PC-3 (cell line): ENCODE measurements around the gene SFXN3. TPM values are rescaled to one million over a fixed set of nuclear protein-coding genes. Genes with fewer than 3 reads are reported as not detected.

Experiments
- ATAC-seq: fragments of 200-7000 bp; cut with Tn5 transposase; 2 replicates; pipeline ENCODE4 v1.9.1; 2020; ENCODE audit warnings: mild to moderate bottlenecking, moderate library complexity
- BruUV-seq: library from RNA; stranded (reverse); fragments of 400-500 nt; replicated peaks from 2 replicates; lab custom pipeline; 2021; lab: Mats Ljungman, UMichigan
- CTCF ChIA-PET: fragments of 300-600 bp; sonication (Branson Sonifier 250); formaldehyde crosslinking; loops from one replicate; lab custom pipeline; 2022; ENCODE audit warnings: antibody characterized with exemption; lab: Charles Lee
- POLR2A ChIA-PET: fragments of 300-600 bp; sonication (Branson Sonifier 250); formaldehyde crosslinking; loops from one replicate; lab custom pipeline; 2022; ENCODE audit warnings: antibody characterized with exemption; ENCODE audit not compliant: unreplicated experiment; lab: Charles Lee
- DNase-seq: peaks from one replicate; pipeline ENCODE4 v3.0.0-alpha.2; 2015
- H2AFZ ChIP-seq: fragments of 300-600 bp; sonication (generic); 2 replicates; pipeline ENCODE4 v1.6.0; 2016; ENCODE audit warnings: antibody characterized with exemption, low read length
- H3F3A ChIP-seq: fragments of 300-600 bp; sonication (generic); one replicate; pipeline ENCODE4 v1.6.0; 2017; ENCODE audit warnings: antibody characterized with exemption, low read length, control low read depth, mild to moderate bottlenecking; ENCODE audit not compliant: unreplicated experiment
- H3K27ac ChIP-seq: fragments of 300-600 bp; sonication (generic); 2 replicates; pipeline ENCODE4 v1.5.1; 2016; ENCODE audit warnings: mild to moderate bottlenecking, low read length
- H3K27me3 ChIP-seq: fragments of 300-600 bp; sonication (generic); 2 replicates; pipeline ENCODE4 v1.6.1; 2016; ENCODE audit warnings: low read length, mixed read lengths
- H3K36me3 ChIP-seq: fragments of 300-600 bp; sonication (generic); 2 replicates; pipeline ENCODE4 v1.6.1; 2016; ENCODE audit warnings: low read depth, mixed run types, low read length, mixed read lengths
- H3K4me1 ChIP-seq: fragments of 300-600 bp; sonication (generic); 2 replicates; pipeline ENCODE4 v1.5.1; 2016; ENCODE audit warnings: low read length; ENCODE audit not compliant: insufficient read depth
- H3K4me2 ChIP-seq: fragments of 300-600 bp; sonication (generic); 2 replicates; pipeline ENCODE4 v1.6.0; 2016; ENCODE audit warnings: low read length
- H3K4me3 ChIP-seq: fragments of 300-600 bp; sonication (generic); 2 replicates; pipeline ENCODE4 v1.5.1; 2016; ENCODE audit warnings: mild to moderate bottlenecking, low read length, mixed read lengths
- H3K79me2 ChIP-seq: fragments of 300-600 bp; sonication (generic); 2 replicates; pipeline ENCODE4 v1.6.1; 2017; ENCODE audit warnings: low read length, mixed read lengths
- H3K9ac ChIP-seq: fragments of 300-600 bp; sonication (generic); 2 replicates; pipeline ENCODE4 v1.6.0; 2016; ENCODE audit warnings: mild to moderate bottlenecking, low read length
- H3K9me2 ChIP-seq: fragments of 300-600 bp; sonication (generic); replicated peaks from 2 replicates; pipeline ENCODE4 v1.6.1; 2016; ENCODE audit warnings: mixed run types, low read length, mixed read lengths
- H3K9me3 ChIP-seq: fragments of 300-600 bp; sonication (generic); 2 replicates; pipeline ENCODE4 v1.6.1; 2016; ENCODE audit warnings: low read length, mixed read lengths
- H4K20me1 ChIP-seq: fragments of 300-600 bp; sonication (generic); 2 replicates; pipeline ENCODE4 v1.6.1; 2016; ENCODE audit warnings: low read length, mixed read lengths
- CTCF ChIP-seq: fragments of 300-600 bp; sonication (generic); conservative IDR thresholded peaks from 2 replicates; pipeline ENCODE4 v1.5.1; 2017; ENCODE audit warnings: antibody characterized with exemption, low read depth, mild to moderate bottlenecking, low read length
- EZH2 ChIP-seq: fragments of 300-600 bp; sonication (generic); IDR thresholded peaks from one replicate; pipeline ENCODE4 v1.6.1; 2017; ENCODE audit warnings: antibody characterized with exemption, mild to moderate bottlenecking, low read length; ENCODE audit not compliant: unreplicated experiment
- EZH2phosphoT487 ChIP-seq: fragments of 300-600 bp; sonication (generic); IDR thresholded peaks from 2 replicates; pipeline ENCODE4 v1.6.1; 2018; ENCODE audit warnings: mild to moderate bottlenecking, antibody characterized with exemption, low read length, borderline replicate concordance
- intact Hi-C: fragments of 100-400 bp; cut with micrococcal nuclease; formaldehyde crosslinking; loops from 2 replicates; pipeline ENCODE4 v1.9.0; 2023
- total RNA-seq: library from RNA; depleted of rRNA; stranded (reverse); fragments of >200 nt; gene quantifications from 2 replicates; pipeline ENCODE4 v1.2.3, GENCODE V29; 2014

SFXN3 gene
- total RNA-seq, 1 experiment from 2014 or later: 46.7 TPM

GRCh38 chr10:101072923-101073322 lies 41.9 kb downstream of the SFXN3 start:
- no peaks in the 10 kb centered on the region for H3K79me2 ChIP-seq
- intact Hi-C loops: no loop called here
- no peaks in the 10 kb centered on the region for H3F3A ChIP-seq
- no peak overlapping the region for H2AFZ ChIP-seq
- H3K9me3 ChIP-seq: no peaks in the 10 kb centered on the region
- H3K27me3 ChIP-seq: no peaks in the 10 kb centered on the region
- H3K27ac ChIP-seq: no peak overlapping the region
- no peak overlapping the region for H3K4me2 ChIP-seq
- BruUV-seq: no TSS peak
- peaks cover 3% of the 10 kb centered on the region; the same call in 1 of the 2 replicates for H3K4me1 ChIP-seq
- DNase-seq (no peak), ATAC-seq (peak; percentile 45; the same call in 1 of the 2 replicates)
- no peaks in the 10 kb centered on the region for H3K36me3 ChIP-seq
- ChIA-PET CTCF (no interaction called here), POLR2A (no interaction called here)
- H3K4me3 ChIP-seq: no peak overlapping the region
- H4K20me1 ChIP-seq: no peaks in the 10 kb centered on the region
- no peak for TF ChIP-seq EZH2phosphoT487
- TF ChIP-seq CTCF: no peak
- TF ChIP-seq EZH2: no peak
- no peak overlapping the region for H3K9ac ChIP-seq
- no peaks in the 10 kb centered on the region for H3K9me2 ChIP-seq

GRCh38 chr10:101073631-101074030 lies 42.6 kb downstream of the SFXN3 start:
- H3K9me2 ChIP-seq: no peaks in the 10 kb centered on the region
- H3F3A ChIP-seq: no peaks in the 10 kb centered on the region
- ChIA-PET CTCF (interaction anchor here (0.6 kb wide), 1 partner anchor 68 kb away, joined by 5 read pairs; no protein-coding TSS in a partner anchor), POLR2A (no interaction called here)
- no peak overlapping the region for H2AFZ ChIP-seq
- no peak for TF ChIP-seq EZH2phosphoT487
- TF ChIP-seq CTCF: no peak
- no peak for TF ChIP-seq EZH2
- H4K20me1 ChIP-seq: no peaks in the 10 kb centered on the region
- H3K27ac ChIP-seq: no peak overlapping the region
- intact Hi-C loops: no loop called here
- no peak for ATAC-seq
- no peak overlapping the region for H3K4me3 ChIP-seq
- H3K36me3 ChIP-seq: no peaks in the 10 kb centered on the region
- DNase-seq: no peak
- H3K79me2 ChIP-seq: no peaks in the 10 kb centered on the region
- peaks cover 3% of the 10 kb centered on the region; the same call in 1 of the 2 replicates for H3K4me1 ChIP-seq
- H3K27me3 ChIP-seq: no peaks in the 10 kb centered on the region
- no peaks in the 10 kb centered on the region for H3K9me3 ChIP-seq
- H3K9ac ChIP-seq: no peak overlapping the region
- BruUV-seq: no TSS peak
- H3K4me2 ChIP-seq: no peak overlapping the region

GRCh38 chr10:101075775-101076174 lies 44.7 kb downstream of the SFXN3 start:
- no peaks in the 10 kb centered on the region for H3K79me2 ChIP-seq
- CTCF ChIA-PET: no interaction called here
- no TSS peak for BruUV-seq

More at GRCh38 chr10:101075775-101076174, 44.7 kb downstream of the SFXN3 start:
- no peak overlapping the region for H3K4me3 ChIP-seq
- no peak overlapping the region for H2AFZ ChIP-seq
- no peak overlapping the region for H3K27ac ChIP-seq
- ATAC-seq: no peak
- no peaks in the 10 kb centered on the region for H4K20me1 ChIP-seq
- H3F3A ChIP-seq: no peaks in the 10 kb centered on the region
- H3K36me3 ChIP-seq: no peaks in the 10 kb centered on the region
- H3K27me3 ChIP-seq: no peaks in the 10 kb centered on the region
- no peaks in the 10 kb centered on the region for H3K9me2 ChIP-seq
- POLR2A ChIA-PET: no interaction called here
- no peak overlapping the region for H3K9ac ChIP-seq
- intact Hi-C loops: no loop called here
- no peaks in the 10 kb centered on the region for H3K9me3 ChIP-seq
- TF ChIP-seq EZH2 (no peak), EZH2phosphoT487 (no peak), CTCF (no peak)
- H3K4me1 ChIP-seq: peaks cover 3% of the 10 kb centered on the region; the same call in 1 of the 2 replicates
- H3K4me2 ChIP-seq: no peak overlapping the region
- DNase-seq: no peak
